ENCODE measurements around the gene RMDN2. TPM values are rescaled to one million over a fixed set of nuclear protein-coding genes. Genes with fewer than 3 reads are reported as not detected.
A peak's percentile ranks its signal among the peaks of the same experiment; 100 is the strongest.

RMDN2 gene
- total RNA-seq, 1 donor, result 9.6 TPM

DNA sequence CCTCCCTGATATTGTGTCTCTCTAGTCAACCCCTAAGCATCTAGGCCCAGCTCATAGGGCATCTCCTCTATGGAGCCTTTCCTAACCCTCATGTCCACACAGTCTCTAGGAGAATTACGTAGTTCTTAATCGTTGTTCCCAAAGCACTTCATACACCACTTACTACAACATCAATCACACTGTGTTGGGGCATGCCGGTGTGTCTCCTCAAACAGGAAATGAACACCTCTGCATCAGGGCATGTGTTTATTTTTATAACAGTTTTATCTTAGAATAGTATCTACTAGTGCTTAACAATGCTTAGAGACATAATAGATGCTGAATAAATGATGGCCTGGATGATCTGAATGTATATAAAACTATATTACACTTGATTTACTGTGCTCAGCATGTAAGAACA lies 131.1 kb downstream of the RMDN2 start:
- TF ChIP-seq, protein P1, sequence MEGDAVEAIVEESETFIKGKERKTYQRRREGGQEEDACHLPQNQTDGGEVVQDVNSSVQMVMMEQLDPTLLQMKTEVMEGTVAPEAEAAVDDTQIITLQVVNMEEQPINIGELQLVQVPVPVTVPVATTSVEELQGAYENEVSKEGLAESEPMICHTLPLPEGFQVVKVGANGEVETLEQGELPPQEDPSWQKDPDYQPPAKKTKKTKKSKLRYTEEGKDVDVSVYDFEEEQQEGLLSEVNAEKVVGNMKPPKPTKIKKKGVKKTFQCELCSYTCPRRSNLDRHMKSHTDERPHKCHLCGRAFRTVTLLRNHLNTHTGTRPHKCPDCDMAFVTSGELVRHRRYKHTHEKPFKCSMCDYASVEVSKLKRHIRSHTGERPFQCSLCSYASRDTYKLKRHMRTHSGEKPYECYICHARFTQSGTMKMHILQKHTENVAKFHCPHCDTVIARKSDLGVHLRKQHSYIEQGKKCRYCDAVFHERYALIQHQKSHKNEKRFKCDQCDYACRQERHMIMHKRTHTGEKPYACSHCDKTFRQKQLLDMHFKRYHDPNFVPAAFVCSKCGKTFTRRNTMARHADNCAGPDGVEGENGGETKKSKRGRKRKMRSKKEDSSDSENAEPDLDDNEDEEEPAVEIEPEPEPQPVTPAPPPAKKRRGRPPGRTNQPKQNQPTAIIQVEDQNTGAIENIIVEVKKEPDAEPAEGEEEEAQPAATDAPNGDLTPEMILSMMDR (IDR thresholded peaks at IDR 0.05; ENCODE audit: insufficient read depth, low read length), result no peak
- DNase-seq (ENCODE audit: low read depth), result no peak
- no peak overlapping the region for H3K4me3 ChIP-seq (ENCODE audit: low read depth, low read length)

DNA sequence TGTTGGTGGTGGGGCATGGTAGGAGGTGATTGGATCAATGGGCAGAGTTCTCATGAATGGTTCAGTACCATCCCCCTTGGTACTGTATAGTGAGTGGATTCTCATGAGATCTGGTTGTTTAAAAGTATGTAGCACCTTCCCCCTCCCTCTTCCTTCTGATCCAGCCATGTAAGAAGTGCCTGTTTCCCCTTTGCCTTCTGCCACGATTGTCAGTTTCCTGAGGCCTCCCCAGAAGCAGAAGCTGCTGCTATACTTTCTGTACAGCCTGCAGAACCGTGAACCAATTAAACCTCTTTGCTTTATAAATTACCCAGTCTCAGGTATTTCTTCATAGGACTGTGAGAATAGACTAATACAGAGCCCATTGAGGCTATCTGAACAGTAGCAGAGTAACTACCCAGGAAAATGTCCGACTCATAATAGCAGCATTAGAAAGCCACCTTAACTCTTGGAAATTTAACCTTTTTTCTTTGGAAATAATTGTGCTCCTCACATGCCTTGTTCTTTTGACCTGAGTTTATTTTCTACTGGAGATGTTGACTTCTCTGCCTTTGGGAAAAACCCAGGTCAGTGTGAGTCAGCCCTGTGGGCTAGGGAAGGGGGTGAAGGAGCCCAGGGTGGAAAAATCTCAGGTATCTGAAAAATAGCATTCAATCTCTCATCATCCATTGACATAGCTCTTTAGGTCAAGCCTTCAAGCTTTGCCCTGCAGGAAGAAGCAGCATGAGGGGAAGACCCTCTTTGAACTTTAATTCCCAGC lies 132.7 kb downstream of the RMDN2 start:
- DNase-seq (ENCODE audit: low read depth), result no peak
- H3K4me3 ChIP-seq (ENCODE audit: low read depth, low read length), result no peak overlapping the region
- TF ChIP-seq, protein P1 (IDR thresholded peaks at IDR 0.05; ENCODE audit: insufficient read depth, low read length), result no peak

DNA sequence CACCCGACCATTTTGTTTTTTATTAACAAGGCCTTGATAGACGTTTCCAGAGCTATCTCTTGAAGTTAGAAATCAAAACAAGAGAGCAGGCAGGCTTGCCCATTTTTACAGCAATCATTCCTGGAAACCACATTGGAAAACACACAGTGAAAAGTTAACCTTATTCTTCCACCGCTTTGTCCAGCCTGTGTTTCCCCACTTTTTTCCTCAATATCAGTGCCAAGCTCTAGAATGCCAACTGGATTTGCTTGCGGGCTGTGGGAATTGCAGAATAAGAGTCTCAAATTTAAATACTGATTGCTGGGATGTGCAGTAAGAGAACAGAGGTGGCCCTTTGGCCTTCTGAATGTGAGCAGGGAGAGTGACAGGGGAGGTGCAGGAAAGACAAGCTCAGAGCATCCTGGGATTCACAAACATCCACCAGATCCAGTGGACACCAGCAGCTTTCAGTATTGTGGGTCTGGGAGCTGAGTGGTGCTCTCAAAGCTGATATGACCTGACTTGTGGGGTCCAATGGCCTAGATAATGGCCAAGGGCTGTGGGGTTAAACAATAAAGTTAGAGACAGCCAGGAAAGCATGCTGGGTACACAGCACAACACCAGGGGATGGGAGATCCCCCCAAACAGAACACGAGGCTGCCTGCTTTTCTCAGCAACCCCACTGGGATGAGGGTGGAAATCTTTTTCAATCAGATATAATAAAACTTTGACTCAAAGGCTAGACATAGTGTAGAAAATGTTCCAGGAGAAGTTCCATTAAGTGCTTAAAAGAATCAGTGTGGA lies 135.3 kb downstream of the RMDN2 start:
- no peak overlapping the region for H3K4me3 ChIP-seq (ENCODE audit: low read depth, low read length)
- peak; percentile 45 for DNase-seq (ENCODE audit: low read depth)
- TF ChIP-seq, protein P1 (IDR thresholded peaks at IDR 0.05; ENCODE audit: insufficient read depth, low read length), result no peak

DNA sequence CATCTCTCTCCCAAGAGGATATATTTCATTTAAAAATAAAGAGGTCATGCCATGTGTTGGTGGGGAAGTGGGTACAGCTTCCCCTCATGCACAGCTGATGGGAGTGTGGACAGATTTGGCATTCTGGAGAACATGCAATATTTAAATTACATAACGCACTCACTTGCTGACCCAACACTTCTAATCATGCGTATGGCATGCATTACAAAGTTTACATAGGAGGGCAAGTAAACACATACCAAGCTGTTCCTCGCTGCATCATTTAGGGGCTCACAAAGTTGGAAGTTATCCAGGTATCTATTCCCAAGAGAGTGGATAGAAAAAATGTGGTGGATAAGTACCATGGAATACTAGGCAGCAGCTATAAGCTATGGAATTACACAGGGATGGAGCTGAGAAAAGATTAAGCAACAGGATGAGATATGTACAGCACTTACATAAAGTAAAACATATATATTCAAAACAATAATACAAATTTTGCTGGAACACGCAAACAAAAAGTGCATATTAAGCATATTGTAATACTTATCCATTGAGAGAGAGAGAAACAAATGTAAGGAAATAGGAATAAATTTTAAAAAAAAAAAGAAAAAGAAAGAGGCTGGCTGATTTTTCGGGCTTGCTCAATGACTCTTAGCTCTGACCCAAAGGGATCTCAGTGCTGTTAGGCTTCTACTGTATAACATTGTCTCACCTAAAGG lies 139.9 kb downstream of the RMDN2 start:
- DNase-seq (ENCODE audit: low read depth), result peak; percentile 21
- H3K4me3 ChIP-seq (ENCODE audit: low read depth, low read length), result no peak overlapping the region
- TF ChIP-seq, protein P1 (IDR thresholded peaks at IDR 0.05; ENCODE audit: insufficient read depth, low read length), result no peak

DNA sequence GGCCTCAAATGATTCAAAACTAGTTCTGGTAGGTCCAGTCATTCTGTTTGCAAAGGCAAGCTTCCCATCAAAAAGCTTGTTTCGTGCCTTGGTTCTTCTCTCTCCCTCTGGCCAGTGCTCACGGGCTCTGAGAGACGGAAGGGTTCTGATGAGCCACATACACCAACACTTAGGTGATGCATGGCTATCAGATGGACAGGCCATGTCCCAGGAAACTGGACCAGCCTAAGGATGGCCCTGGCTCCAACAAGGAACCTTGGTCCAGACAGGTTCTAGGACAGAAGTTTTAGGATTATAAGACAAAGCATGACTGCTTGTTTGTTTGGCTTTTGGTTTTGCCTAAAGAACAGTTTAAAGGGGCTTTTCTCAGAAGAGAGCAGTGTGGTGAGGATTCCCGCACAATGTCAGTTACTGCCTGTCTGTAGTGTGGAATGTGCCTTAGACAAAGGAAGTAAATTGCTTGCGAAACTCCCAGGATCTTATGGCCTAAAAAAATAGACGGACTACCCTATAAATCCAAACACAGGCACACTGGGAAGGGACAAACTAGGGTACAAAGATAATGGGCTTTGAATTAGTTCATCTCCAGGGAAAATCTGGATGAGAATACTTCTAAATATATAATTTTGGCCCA lies 140.5 kb downstream of the RMDN2 start:
- H3K4me3 ChIP-seq (ENCODE audit: low read depth, low read length), result no peak overlapping the region
- DNase-seq (ENCODE audit: low read depth), result peak; percentile 17
- TF ChIP-seq, protein P1 (IDR thresholded peaks at IDR 0.05; ENCODE audit: insufficient read depth, low read length), result no peak

DNA sequence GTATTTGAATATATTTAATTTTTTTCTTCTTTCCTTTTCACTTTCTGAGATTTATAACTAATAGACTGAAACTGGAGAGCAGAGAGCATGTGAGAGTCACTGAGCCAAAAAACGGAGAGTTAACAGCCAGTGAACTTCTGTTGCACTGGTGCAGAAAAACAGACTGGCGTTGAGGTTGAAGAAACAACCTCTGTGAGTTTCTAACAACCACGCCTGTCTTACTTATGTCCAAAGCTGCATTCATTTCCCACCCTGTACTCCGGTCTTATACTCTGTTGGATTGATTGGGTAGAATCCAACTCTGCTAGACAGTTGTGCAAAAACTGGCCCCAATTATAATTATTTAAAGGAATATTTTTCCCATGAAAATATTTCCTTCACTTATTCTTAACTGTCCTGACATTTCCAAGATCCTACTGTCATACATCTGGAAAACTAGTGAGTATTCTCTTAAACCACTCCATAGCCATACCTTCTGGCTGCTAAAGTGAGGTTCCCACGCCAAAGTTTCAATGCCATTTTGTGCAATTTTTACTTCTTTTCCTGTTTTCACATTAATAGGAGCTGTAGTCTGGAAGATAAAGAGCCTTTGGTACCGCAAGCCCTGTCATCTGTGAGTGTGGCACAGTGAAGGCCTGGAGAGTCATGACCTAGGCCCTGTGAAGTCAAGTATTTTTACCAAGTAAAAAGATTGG lies 141.5 kb downstream of the RMDN2 start:
- peak; percentile 39 for DNase-seq (ENCODE audit: low read depth)
- TF ChIP-seq, protein P1 (IDR thresholded peaks at IDR 0.05; ENCODE audit: insufficient read depth, low read length), result no peak
- H3K4me3 ChIP-seq (ENCODE audit: low read depth, low read length), result peak overlapping the region; percentile 3
